ENCODE results near the gene PSMA2. TPM values are rescaled to one million over a fixed set of nuclear protein-coding genes. Genes with fewer than 3 reads are reported as not detected.

Gene PSMA2
- total RNA-seq, 1 donor from 2014 or later: 60.8 TPM

DNA sequence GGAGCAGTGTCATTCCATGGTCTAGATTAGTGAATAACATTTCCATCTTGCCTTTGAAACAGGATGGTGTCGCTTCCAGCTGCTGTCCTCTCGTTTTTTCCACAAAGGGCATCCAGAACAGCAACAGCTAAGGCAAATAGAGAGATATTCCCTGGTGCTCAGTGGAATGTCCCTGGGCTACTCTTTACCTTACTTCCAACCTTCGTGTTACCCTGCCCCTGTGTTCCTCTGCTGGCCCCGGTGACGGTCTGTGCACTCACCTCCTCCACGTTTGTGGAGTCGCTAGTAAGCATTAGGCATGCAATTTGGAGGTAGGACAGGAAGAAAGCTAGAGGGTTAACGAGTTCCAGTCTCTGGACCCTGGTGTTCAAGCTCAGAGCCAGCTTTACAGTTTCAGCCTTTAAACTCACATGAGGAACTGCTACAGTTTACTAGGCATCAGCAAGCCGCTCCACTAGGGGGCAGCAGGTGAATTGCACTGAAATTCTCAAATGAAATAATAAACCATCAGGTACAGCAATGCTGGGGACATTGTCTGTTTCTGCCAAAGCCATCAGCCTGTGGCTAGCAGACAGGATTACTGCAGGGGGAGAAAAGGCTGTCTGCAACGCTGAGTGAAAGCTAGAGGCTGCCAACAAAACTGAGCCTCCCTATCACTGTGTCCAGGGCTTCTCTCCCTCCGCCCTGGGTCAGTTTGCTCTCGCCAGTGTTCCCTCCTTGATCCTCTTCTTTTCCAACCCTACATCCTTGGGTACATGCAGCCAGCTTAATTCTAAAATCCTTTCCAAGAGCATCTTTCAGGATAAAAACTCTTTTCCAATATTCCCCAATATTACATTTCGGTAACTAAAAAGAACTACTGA lies 9.2 kb upstream of the PSMA2 start:
- no peak for DNase-seq (ENCODE audit: low spot score)
- peak overlapping the region; percentile 9 for H3K27ac Mint-ChIP-seq (ENCODE audit: unreplicated experiment)
- peak; percentile 95 for TF ChIP-seq CTCF (IDR thresholded peaks at IDR 0.05)
- peaks cover 11% of the 10 kb centered on the region for H3K4me1 Mint-ChIP-seq (ENCODE audit: low read depth)
- H3K27me3 Mint-ChIP-seq (ENCODE audit: low read depth): no peaks in the 10 kb centered on the region
- H3K9me3 Mint-ChIP-seq (ENCODE audit: low read depth): no peaks in the 10 kb centered on the region
- H3K4me3 Mint-ChIP-seq (ENCODE audit: unreplicated experiment): no peak overlapping the region
- H3K36me3 Mint-ChIP-seq (ENCODE audit: low read depth): peaks cover 8% of the 10 kb centered on the region

DNA sequence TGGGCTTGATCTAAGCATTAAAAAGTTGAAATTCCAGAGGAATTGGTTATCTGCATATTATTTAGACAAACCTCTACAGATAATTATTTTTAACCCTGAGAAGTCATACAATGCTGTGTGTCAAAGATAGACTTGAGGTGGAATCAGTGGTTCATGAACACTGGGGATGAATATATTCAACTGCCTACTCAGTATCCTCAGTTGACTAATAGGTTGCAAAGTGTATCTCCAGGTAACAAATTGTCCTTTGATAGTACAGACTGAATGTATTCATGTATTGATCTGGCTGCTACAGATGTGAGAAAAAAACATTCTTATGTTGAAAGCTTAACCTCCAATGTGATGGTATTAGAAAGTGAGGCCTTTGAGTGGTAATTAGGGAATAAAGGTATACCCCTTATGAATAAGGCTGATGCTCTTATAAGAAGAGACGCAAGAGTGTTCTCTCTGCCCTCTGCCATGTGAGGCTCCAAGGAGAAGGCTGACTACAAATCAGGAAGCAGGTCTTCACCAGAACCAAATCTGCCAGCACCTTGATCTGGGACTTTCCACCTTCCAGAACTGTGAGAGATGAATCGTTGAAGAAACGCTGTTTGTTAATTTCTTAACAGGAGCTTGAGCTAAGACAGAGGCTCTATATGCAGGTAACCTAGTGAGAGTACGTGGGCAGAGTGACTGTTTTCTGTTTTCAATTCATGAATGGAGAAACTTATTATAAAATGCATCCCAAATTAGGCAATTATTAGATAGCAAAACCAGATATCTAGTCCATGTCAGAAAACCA lies 7.7 kb upstream of the PSMA2 start:
- no peaks in the 10 kb centered on the region for H3K27me3 Mint-ChIP-seq (ENCODE audit: low read depth)
- DNase-seq (ENCODE audit: low spot score): no peak
- peaks cover 3% of the 10 kb centered on the region for H3K4me1 Mint-ChIP-seq (ENCODE audit: low read depth)
- TF ChIP-seq CTCF (IDR thresholded peaks at IDR 0.05): no peak
- no peak overlapping the region for H3K27ac Mint-ChIP-seq (ENCODE audit: unreplicated experiment)
- H3K9me3 Mint-ChIP-seq (ENCODE audit: low read depth): no peaks in the 10 kb centered on the region
- H3K4me3 Mint-ChIP-seq (ENCODE audit: unreplicated experiment): no peak overlapping the region
- peaks cover 17% of the 10 kb centered on the region for H3K36me3 Mint-ChIP-seq (ENCODE audit: low read depth)

DNA sequence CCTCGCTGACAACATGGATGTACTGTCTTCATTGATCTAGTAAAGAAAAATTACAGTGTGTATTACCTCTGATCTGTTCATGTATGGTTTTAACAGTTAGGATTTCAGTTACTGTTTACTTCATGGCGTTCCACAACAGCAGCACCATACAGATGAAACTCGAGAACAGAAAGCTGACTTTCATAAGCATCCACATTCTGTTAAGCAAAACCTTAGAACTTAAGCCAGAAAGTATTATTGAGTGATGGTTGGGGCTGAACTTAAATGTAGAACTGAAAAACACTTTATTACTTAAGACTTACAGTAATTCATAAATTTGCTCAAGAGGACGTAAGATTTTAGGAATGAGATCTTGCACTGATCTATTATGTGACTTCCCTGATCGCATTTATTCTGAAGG lies 3.9 kb upstream of the PSMA2 start:
- DNase-seq (ENCODE audit: low spot score): no peak
- H3K27ac Mint-ChIP-seq (ENCODE audit: unreplicated experiment): no peak overlapping the region
- no peak overlapping the region for H3K4me3 Mint-ChIP-seq (ENCODE audit: unreplicated experiment)
- H3K9me3 Mint-ChIP-seq (ENCODE audit: low read depth): no peaks in the 10 kb centered on the region
- H3K4me1 Mint-ChIP-seq (ENCODE audit: low read depth): peaks cover 23% of the 10 kb centered on the region
- no peak for TF ChIP-seq CTCF (IDR thresholded peaks at IDR 0.05)
- no peaks in the 10 kb centered on the region for H3K27me3 Mint-ChIP-seq (ENCODE audit: low read depth)
- peaks cover 17% of the 10 kb centered on the region for H3K36me3 Mint-ChIP-seq (ENCODE audit: low read depth)

DNA sequence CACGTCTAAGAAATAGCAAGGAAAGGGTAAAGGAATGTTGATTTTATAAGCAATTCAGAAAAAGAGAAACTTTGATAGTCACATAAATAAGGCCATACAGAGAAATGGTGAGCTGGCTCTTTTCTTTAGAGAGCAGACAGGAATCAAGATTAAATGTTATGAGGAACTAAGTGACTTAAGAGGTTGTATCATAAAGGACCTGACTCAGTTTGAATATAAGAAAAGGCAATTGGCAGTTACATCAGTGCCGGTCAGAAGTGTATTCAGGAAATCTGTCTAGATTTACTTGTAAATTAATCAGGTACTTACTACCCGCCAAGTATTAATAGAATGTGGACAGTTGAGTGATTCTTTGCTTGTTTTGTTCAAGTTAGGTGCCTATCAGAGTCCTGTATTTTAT lies 2.3 kb upstream of the PSMA2 start:
- Mint-ChIP-seq H3K36me3 (ENCODE audit: low read depth) (peaks cover 17% of the 10 kb centered on the region), H3K9me3 (ENCODE audit: low read depth) (no peaks in the 10 kb centered on the region), H3K4me1 (ENCODE audit: low read depth) (peaks cover 38% of the 10 kb centered on the region), H3K27me3 (ENCODE audit: low read depth) (no peaks in the 10 kb centered on the region), H3K4me3 (ENCODE audit: unreplicated experiment) (peak overlapping the region; percentile 97), H3K27ac (ENCODE audit: unreplicated experiment) (peak overlapping the region; percentile 70)
- TF ChIP-seq CTCF (IDR thresholded peaks at IDR 0.05): no peak
- DNase-seq (ENCODE audit: low spot score): no peak

DNA sequence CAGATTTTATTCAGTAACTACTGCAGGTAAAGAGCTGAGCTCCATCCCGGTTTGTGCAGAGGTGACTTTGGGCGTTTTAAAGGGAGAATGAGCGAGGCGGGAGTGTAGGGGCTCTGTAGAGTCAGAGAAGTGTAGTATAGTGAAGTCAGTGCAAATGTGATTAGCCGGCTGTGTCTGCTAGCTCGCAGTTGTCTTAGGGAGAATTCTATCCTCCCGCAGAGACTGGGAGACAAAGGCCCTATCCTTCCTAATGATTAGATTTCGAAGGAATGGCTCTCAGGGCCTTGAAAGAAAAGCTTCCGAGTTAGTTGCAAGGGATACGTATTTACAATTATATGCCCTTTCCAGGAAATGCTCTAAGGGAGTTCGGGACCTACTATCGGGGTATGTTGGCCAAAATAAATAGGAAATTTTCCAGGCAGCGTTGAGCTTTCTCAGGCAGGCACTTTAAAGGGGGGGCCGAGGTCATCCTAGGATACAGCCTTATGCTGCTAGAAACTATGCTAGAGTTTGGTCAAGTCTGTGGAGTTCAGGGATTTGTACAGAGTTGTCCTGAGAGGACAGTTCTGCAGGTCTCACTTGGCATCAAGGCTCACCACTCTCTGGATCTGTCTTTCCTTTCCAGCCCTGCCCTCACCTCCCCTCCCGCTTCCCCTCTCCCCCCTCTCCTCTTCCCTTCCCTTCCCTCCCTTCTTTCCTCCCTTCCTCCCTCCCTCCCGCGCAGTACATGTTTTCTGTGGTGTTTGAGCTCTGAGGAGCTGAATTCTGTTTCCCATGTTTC lies 1.0 kb upstream of the PSMA2 start:
- Mint-ChIP-seq H3K4me1 (ENCODE audit: low read depth) (peaks cover 43% of the 10 kb centered on the region), H3K36me3 (ENCODE audit: low read depth) (peaks cover 13% of the 10 kb centered on the region), H3K9me3 (ENCODE audit: low read depth) (no peaks in the 10 kb centered on the region), H3K27ac (ENCODE audit: unreplicated experiment) (peak overlapping the region; percentile 99), H3K27me3 (ENCODE audit: low read depth) (no peaks in the 10 kb centered on the region), H3K4me3 (ENCODE audit: unreplicated experiment) (peak overlapping the region; percentile 97)
- no peak for DNase-seq (ENCODE audit: low spot score)
- TF ChIP-seq CTCF (IDR thresholded peaks at IDR 0.05): no peak

Measured in chondrocyte (in vitro differentiated cells).